SJCRH30 (cell line): ENCODE data around the gene MRNIP. TPM values are rescaled to one million over a fixed set of nuclear protein-coding genes. Genes with fewer than 3 reads are reported as not detected.

ENCODE experiments used
- DNase-seq, 2 experiments: peaks; one replicate each; pipeline ENCODE4 v3.0.0-alpha.2; 2015 to 2020
- H3K27ac ChIP-seq: fragments of 250-450 bp; sonication (Bioruptor Pico); 2 replicates; pipeline ENCODE4 v1.5.1; 2020; ENCODE audit warnings: mild to moderate bottlenecking, moderate library complexity
- H3K27me3 ChIP-seq: fragments of 250-450 bp; sonication (Bioruptor Pico); 2 replicates; pipeline ENCODE4 v1.5.1; 2020; ENCODE audit warnings: mild to moderate bottlenecking, moderate library complexity
- H3K36me3 ChIP-seq: fragments of 250-450 bp; sonication (Bioruptor Pico); 2 replicates; pipeline ENCODE4 v1.5.1; 2020; ENCODE audit warnings: mild to moderate bottlenecking, moderate library complexity
- H3K4me1 ChIP-seq: fragments of 250-450 bp; sonication (Bioruptor Pico); 2 replicates; pipeline ENCODE4 v1.5.1; 2020; ENCODE audit warnings: mild to moderate bottlenecking, moderate library complexity
- H3K4me3 ChIP-seq: fragments of 250-450 bp; sonication (Bioruptor Pico); 2 replicates; pipeline ENCODE4 v1.5.1; 2020; ENCODE audit warnings: mild to moderate bottlenecking, moderate library complexity
- H3K9me3 ChIP-seq: fragments of 250-450 bp; sonication (Bioruptor Pico); replicated peaks from 2 replicates; pipeline ENCODE4 v1.5.1; 2020; ENCODE audit warnings: mild to moderate bottlenecking, moderate library complexity
- total RNA-seq: library from RNA; depleted of rRNA; stranded (reverse); fragments of >200 nt; shearing (Covaris generic); gene quantifications from 2 replicates; pipeline ENCODE4 v1.2.3, GENCODE V29; 2014; rRNA removed

Gene MRNIP
- 10.3 and 15.3 TPM in 2 replicates for total RNA-seq

- DNase-seq: peak; percentile 97
- H3K9me3 ChIP-seq: 0 out of 2 replicates have a peak, but pooled peaks cover 3% of the 10 kb centered on the region
- peaks cover 17% of the 10 kb centered on the region for H3K36me3 ChIP-seq
- H3K27me3 ChIP-seq: no peaks in the 10 kb centered on the region
- H3K4me1 ChIP-seq: no peaks in the 10 kb centered on the region
- H3K27ac ChIP-seq: peak within 1 kb of the TSS; percentile 71
- peak within 1 kb of the TSS; percentile 96 for H3K4me3 ChIP-seq
Observed at GRCh38 chr5:179858586-179859427, at the start of gene MRNIP. Gene MRNIP (minus strand): TSS chr5:179858817. CDS start chr5:179858796, 21 bp downstream.

- Histone ChIP-seq H3K9me3 (no peaks in the 10 kb centered on the region), H3K4me3 (peak within 1 kb of the TSS; percentile 82), H3K36me3 (no peaks in the 10 kb centered on the region; the same call in 1 of the 2 replicates), H3K4me1 (peaks cover 5% of the 10 kb centered on the region; the same call in 1 of the 2 replicates), H3K27me3 (no peaks in the 10 kb centered on the region), H3K27ac (no peak within 1 kb of the TSS)
- peak; percentile 41 to 74 for DNase-seq
Observed at GRCh38 chr5:179907556-179908324, 49.1 kb upstream of the MRNIP start, which contains the start of gene TBC1D9B. Gene TBC1D9B (minus strand): TSS chr5:179907897. CDS start chr5:179907821, 76 bp downstream.

- peak; percentile 19 to 30 for DNase-seq
- no peak overlapping the region for H3K27ac ChIP-seq
Observed at GRCh38 chr5:179906795-179907555, 48.4 kb upstream of the MRNIP start.

GRCh38 chr5:179906294-179906794, 47.7 kb upstream of the MRNIP start:
- Histone ChIP-seq H3K36me3 (no peaks in the 10 kb centered on the region; the same call in 1 of the 2 replicates), H3K9me3 (no peaks in the 10 kb centered on the region), H3K4me1 (peaks cover 9% of the 10 kb centered on the region; the same call in 1 of the 2 replicates), H3K27ac (no peak overlapping the region), H3K4me3 (peak overlapping the region; percentile 82), H3K27me3 (no peaks in the 10 kb centered on the region)
- DNase-seq: peak in 1 of 2 experiments; percentile 34

More at GRCh38 chr5:179906795-179907555, 48.4 kb upstream of the MRNIP start:
- Histone ChIP-seq H3K9me3 (no peaks in the 10 kb centered on the region), H3K4me1 (peaks cover 5% of the 10 kb centered on the region; the same call in 1 of the 2 replicates), H3K27me3 (no peaks in the 10 kb centered on the region), H3K4me3 (peak overlapping the region; percentile 82), H3K36me3 (no peaks in the 10 kb centered on the region; the same call in 1 of the 2 replicates)

- Histone ChIP-seq H3K27ac (no peak overlapping the region), H3K36me3 (no peaks in the 10 kb centered on the region; the same call in 1 of the 2 replicates), H3K4me1 (peaks cover 21% of the 10 kb centered on the region), H3K4me3 (no peak overlapping the region), H3K27me3 (no peaks in the 10 kb centered on the region), H3K9me3 (no peaks in the 10 kb centered on the region)
- no peak for DNase-seq
Observed at GRCh38 chr5:179905161-179905560, 46.5 kb upstream of the MRNIP start.

- DNase-seq: no peak
- Histone ChIP-seq H3K4me1 (peaks cover 26% of the 10 kb centered on the region), H3K4me3 (no peak overlapping the region), H3K27ac (no peak overlapping the region), H3K27me3 (no peaks in the 10 kb centered on the region), H3K36me3 (no peaks in the 10 kb centered on the region; the same call in 1 of the 2 replicates), H3K9me3 (no peaks in the 10 kb centered on the region)
Observed at GRCh38 chr5:179904463-179905160, 46.0 kb upstream of the MRNIP start.

GRCh38 chr5:179902763-179903158, 44.1 kb upstream of the MRNIP start:
- H3K36me3 ChIP-seq: peaks cover 3% of the 10 kb centered on the region; the same call in 1 of the 2 replicates
- peaks cover 28% of the 10 kb centered on the region for H3K4me1 ChIP-seq
- no peak overlapping the region for H3K27ac ChIP-seq
- H3K4me3 ChIP-seq: no peak overlapping the region
- no peaks in the 10 kb centered on the region for H3K27me3 ChIP-seq
- no peak for DNase-seq
- H3K9me3 ChIP-seq: no peaks in the 10 kb centered on the region

GRCh38 chr5:179901915-179902762, 43.5 kb upstream of the MRNIP start:
- Histone ChIP-seq H3K36me3 (peaks cover 8% of the 10 kb centered on the region), H3K4me3 (no peak overlapping the region), H3K27me3 (no peaks in the 10 kb centered on the region), H3K4me1 (peaks cover 28% of the 10 kb centered on the region), H3K9me3 (no peaks in the 10 kb centered on the region), H3K27ac (no peak overlapping the region)
- DNase-seq: no peak

GRCh38 chr5:179901462-179901861, 42.8 kb upstream of the MRNIP start:
- peaks cover 26% of the 10 kb centered on the region for H3K4me1 ChIP-seq
- DNase-seq: no peak
- H3K27me3 ChIP-seq: no peaks in the 10 kb centered on the region
- H3K27ac ChIP-seq: no peak overlapping the region; the same call in 1 of the 2 replicates
- no peaks in the 10 kb centered on the region for H3K9me3 ChIP-seq
- H3K4me3 ChIP-seq: no peak overlapping the region
- peaks cover 8% of the 10 kb centered on the region for H3K36me3 ChIP-seq

- peak overlapping the region; percentile 42 for H3K27ac ChIP-seq
- peak; percentile 41 to 47 for DNase-seq
- no peak overlapping the region for H3K4me3 ChIP-seq
- H3K9me3 ChIP-seq: no peaks in the 10 kb centered on the region
- no peaks in the 10 kb centered on the region for H3K27me3 ChIP-seq
- peaks cover 13% of the 10 kb centered on the region for H3K36me3 ChIP-seq
- peaks cover 24% of the 10 kb centered on the region for H3K4me1 ChIP-seq
Observed at GRCh38 chr5:179900711-179901110, 42.1 kb upstream of the MRNIP start.

GRCh38 chr5:179900206-179900605, 41.6 kb upstream of the MRNIP start:
- Histone ChIP-seq H3K4me3 (no peak overlapping the region), H3K27ac (peak overlapping the region; percentile 42), H3K9me3 (no peaks in the 10 kb centered on the region), H3K27me3 (no peaks in the 10 kb centered on the region), H3K36me3 (peaks cover 17% of the 10 kb centered on the region), H3K4me1 (peaks cover 24% of the 10 kb centered on the region)
- DNase-seq: peak; percentile 70 to 77

- H3K36me3 ChIP-seq: peaks cover 45% of the 10 kb centered on the region
- H3K9me3 ChIP-seq: no peaks in the 10 kb centered on the region
- DNase-seq: no peak
- H3K27me3 ChIP-seq: no peaks in the 10 kb centered on the region
- no peak overlapping the region for H3K27ac ChIP-seq
- peaks cover 15% of the 10 kb centered on the region for H3K4me1 ChIP-seq
- H3K4me3 ChIP-seq: no peak overlapping the region
Observed at GRCh38 chr5:179895861-179896260, 37.2 kb upstream of the MRNIP start.
